B cell (primary cell): ENCODE data around the gene ZNF580.

Experiments
- CTCF ChIP-seq: fragments of 200-600 bp; IDR thresholded peaks from one replicate; pipeline ENCODE4 v1.8.0; 2022; ENCODE audit warnings: antibody characterized with exemption, mild to moderate bottlenecking
- EZH2 ChIP-seq: IDR thresholded peaks from 2 replicates; pipeline ENCODE4 v1.6.1; 2012; ENCODE audit warnings: borderline replicate concordance, low read depth, mild to moderate bottlenecking, moderate library complexity, low read length; ENCODE audit not compliant: insufficient read depth, poor library complexity, severe bottlenecking

- TF ChIP-seq CTCF (peak; percentile 62), EZH2 (no peak)
These were observed 1.9 kb upstream of the ZNF580 start for GRCh38 chr19:55638864-55639359.
